Natural killer cell (primary cell): Measurements from ENCODE around the gene IRF3. TPM values are rescaled to one million over a fixed set of nuclear protein-coding genes. Genes with fewer than 3 reads are reported as not detected.

Source experiments
- ATAC-seq, 3 donors: fragments of 150-1000 bp in 2 of 3; fragments of 200-7000 bp in 1 of 3; cut with Tn5 transposase; 1 replicate in 1 of 3; 2 replicates in 2 of 3; pipeline ENCODE4 v1.10.0; 2021; ENCODE audit warnings: mild to moderate bottlenecking in 2 of 3, moderate library complexity in 2 of 3
- DNase-seq, 2 donors: peaks; one replicate each; pipeline versions ENCODE4 v3.0.0 to v3.0.0-alpha.2; 2013 to 2021; ENCODE audit warnings: mixed read lengths in 1 of 2
- H3K27ac ChIP-seq: one replicate; pipeline ENCODE4 v1.5.1; 2013; ENCODE audit warnings: mild to moderate bottlenecking, low read length
- H3K27me3 ChIP-seq: one replicate; pipeline ENCODE4 v1.6.1; 2013; ENCODE audit warnings: low read length; ENCODE audit not compliant: control insufficient read depth, insufficient read depth
- H3K36me3 ChIP-seq: one replicate; pipeline ENCODE4 v1.6.1; 2013; ENCODE audit warnings: low read length; ENCODE audit not compliant: control insufficient read depth, insufficient read depth
- H3K4me1 ChIP-seq: one replicate; pipeline ENCODE4 v1.6.1; 2013; ENCODE audit warnings: low read length; ENCODE audit not compliant: control insufficient read depth, insufficient read depth
- H3K4me3 ChIP-seq: one replicate; pipeline ENCODE4 v1.5.1; 2013; ENCODE audit warnings: low read length
- H3K9me3 ChIP-seq: one replicate; pipeline ENCODE4 v1.6.1; 2013; ENCODE audit warnings: low read length; ENCODE audit not compliant: control insufficient read depth, insufficient read depth
- H3K27ac Mint-ChIP-seq, 2 donors: one replicate each; pipeline ENCODE4 v1.8.0; 2022; ENCODE audit warnings: mild to moderate bottlenecking in 2 of 2, mixed read lengths in 2 of 2, moderate library complexity in 1 of 2
- H3K27me3 Mint-ChIP-seq, 2 donors: one replicate each; pipeline ENCODE4 v1.8.0; 2022; ENCODE audit warnings: low read depth in 2 of 2, mixed read lengths in 2 of 2
- H3K36me3 Mint-ChIP-seq: one replicate; pipeline ENCODE4 v1.8.0; 2022; ENCODE audit warnings: mixed read lengths
- H3K4me1 Mint-ChIP-seq, 2 donors: one replicate each; pipeline ENCODE4 v1.8.0; 2022; ENCODE audit warnings: mixed read lengths in 2 of 2
- H3K4me3 Mint-ChIP-seq: one replicate; pipeline ENCODE4 v1.8.0; 2022; ENCODE audit warnings: mild to moderate bottlenecking, moderate library complexity, mixed read lengths
- H3K9me3 Mint-ChIP-seq, 2 donors: one replicate each; pipeline ENCODE4 v1.8.0; 2022; ENCODE audit warnings: mixed read lengths in 2 of 2
- WGBS: methylation state at CpG from one replicate; pipeline ENCODE4 v1.1.7; 2013; ENCODE audit warnings: missing lambda C conversion rate; ENCODE audit not compliant: insufficient coverage; 5-methylcytosine and 5-hydroxymethylcytosine counted together
- intact Hi-C: fragments of 100-400 bp; cut with micrococcal nuclease; formaldehyde crosslinking; loops from one replicate; pipeline ENCODE4 v1.14.2; 2022
- total RNA-seq, 4 donors: library from RNA; stranded (reverse); fragments of 120-200 nt in 1 of 4; gene quantifications; one replicate each; pipeline versions ENCODE4 v1.2.3 to v1.2.4, GENCODE V29; 2013 to 2022
- TF ChIP-seq, protein P1 (sequence below): fragments of 200-600 bp; IDR thresholded peaks from one replicate; pipeline ENCODE4 v1.8.0; 2022; ENCODE audit warnings: antibody characterized with exemption

Gene IRF3
- total RNA-seq, 3 donors from 2014 or later (not counting 1 experiment from before 2014, with no cell fraction given), result 176 to 184 (median 179) TPM

DNA sequence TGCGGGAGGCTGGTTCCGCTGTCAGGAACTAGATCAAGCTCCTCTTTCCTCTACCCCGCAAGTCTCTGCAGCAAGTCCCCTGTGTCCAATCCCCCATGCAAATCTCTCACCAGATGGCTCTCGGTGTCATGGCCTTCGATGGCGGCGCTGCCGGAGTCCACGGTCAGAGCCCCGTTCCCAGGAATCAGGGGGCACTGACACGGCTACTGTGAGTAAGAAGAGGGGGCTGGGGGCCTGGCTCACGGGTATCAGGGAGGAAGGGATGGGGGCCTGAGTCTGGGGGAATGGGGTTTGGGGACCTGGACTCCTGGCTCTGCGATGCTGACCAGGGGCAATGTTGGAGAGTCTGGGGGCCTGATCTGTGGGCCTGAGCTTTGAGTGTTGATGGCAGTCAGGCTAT is 19.7 kb downstream of the IRF3 start:
- Histone ChIP-seq H3K4me3 (no peak overlapping the region), H3K27me3 (no peaks in the 10 kb centered on the region), H3K4me1 (peaks cover 22% of the 10 kb centered on the region), H3K36me3 (peaks cover 30% of the 10 kb centered on the region), H3K9me3 (no peaks in the 10 kb centered on the region), H3K27ac (no peak overlapping the region)
- peak overlapping the region in 1 of 2 donors; percentile 63 for H3K27ac Mint-ChIP-seq
- DNase-seq, result no peak
- H3K4me1 Mint-ChIP-seq, result peaks cover 30 to 39% of the 10 kb centered on the region in 2 donors
- intact Hi-C loops, result no loop called here
- H3K27me3 Mint-ChIP-seq, result no peaks in the 10 kb centered on the region
- WGBS, result 97% methylated on average over 13 of the region's 13 CpGs
- no peak overlapping the region for H3K4me3 Mint-ChIP-seq
- no peaks in the 10 kb centered on the region for H3K9me3 Mint-ChIP-seq
- TF ChIP-seq, protein P1, sequence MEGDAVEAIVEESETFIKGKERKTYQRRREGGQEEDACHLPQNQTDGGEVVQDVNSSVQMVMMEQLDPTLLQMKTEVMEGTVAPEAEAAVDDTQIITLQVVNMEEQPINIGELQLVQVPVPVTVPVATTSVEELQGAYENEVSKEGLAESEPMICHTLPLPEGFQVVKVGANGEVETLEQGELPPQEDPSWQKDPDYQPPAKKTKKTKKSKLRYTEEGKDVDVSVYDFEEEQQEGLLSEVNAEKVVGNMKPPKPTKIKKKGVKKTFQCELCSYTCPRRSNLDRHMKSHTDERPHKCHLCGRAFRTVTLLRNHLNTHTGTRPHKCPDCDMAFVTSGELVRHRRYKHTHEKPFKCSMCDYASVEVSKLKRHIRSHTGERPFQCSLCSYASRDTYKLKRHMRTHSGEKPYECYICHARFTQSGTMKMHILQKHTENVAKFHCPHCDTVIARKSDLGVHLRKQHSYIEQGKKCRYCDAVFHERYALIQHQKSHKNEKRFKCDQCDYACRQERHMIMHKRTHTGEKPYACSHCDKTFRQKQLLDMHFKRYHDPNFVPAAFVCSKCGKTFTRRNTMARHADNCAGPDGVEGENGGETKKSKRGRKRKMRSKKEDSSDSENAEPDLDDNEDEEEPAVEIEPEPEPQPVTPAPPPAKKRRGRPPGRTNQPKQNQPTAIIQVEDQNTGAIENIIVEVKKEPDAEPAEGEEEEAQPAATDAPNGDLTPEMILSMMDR, result no peak
- H3K36me3 Mint-ChIP-seq, result no peaks in the 10 kb centered on the region
- ATAC-seq, result no peak

DNA sequence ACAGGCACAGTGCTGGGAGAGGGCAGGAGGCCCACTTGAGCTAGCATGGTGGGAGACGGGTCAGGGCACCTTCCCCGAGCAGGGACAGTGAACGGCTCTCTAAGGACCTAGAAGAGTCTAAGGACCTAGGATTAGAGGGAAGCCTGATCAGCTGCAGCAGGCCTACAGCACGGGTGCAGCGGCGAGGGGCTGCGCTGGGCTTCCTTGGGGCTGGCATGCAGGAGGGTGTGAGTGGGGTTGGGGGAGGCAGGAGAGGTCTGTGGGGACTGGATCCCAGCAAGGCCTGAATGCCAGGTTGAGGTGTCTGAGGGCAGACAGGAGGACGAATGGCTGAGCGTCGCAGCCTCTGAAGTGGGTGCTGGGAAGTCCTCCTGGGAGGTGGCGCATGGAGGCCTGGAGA is 20.1 kb downstream of the IRF3 start:
- peaks cover 27% of the 10 kb centered on the region for H3K36me3 ChIP-seq
- no peaks in the 10 kb centered on the region for H3K27me3 ChIP-seq
- no peak overlapping the region for H3K4me3 ChIP-seq
- Mint-ChIP-seq H3K4me1 (peaks cover 34 to 43% of the 10 kb centered on the region in 2 donors), H3K27ac (peak overlapping the region in 1 of 2 donors; percentile 63), H3K9me3 (no peaks in the 10 kb centered on the region), H3K4me3 (no peak overlapping the region), H3K36me3 (no peaks in the 10 kb centered on the region), H3K27me3 (no peaks in the 10 kb centered on the region)
- H3K27ac ChIP-seq, result no peak overlapping the region
- intact Hi-C loops, result no loop called here
- no peaks in the 10 kb centered on the region for H3K9me3 ChIP-seq
- TF ChIP-seq, protein P1, result no peak
- no peak for DNase-seq
- no peak for ATAC-seq
- H3K4me1 ChIP-seq, result peaks cover 26% of the 10 kb centered on the region
- WGBS, result 95% methylated on average over 11 of the region's 11 CpGs

DNA sequence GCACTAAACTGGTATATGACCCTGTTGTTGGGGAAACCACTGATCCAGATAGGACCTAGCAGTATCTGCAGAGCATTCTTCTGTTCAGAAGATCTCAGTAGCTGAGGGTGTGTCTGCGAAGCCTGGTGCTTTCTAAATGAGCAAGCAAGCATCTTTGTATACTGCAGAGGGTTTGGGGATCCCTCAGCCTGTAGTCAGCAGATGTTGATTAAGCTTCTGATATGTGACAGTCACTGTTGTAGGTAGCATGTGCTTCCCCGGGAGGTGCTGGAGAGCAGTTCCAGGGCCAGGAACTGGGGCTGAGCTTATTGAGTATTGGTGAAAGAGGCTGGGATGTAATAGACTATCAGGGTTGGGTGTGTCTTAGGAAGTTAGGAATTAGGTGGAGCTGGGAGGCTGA is 22.2 kb downstream of the IRF3 start:
- no peaks in the 10 kb centered on the region for H3K27me3 Mint-ChIP-seq
- ATAC-seq (no peak), DNase-seq (no peak)
- H3K9me3 ChIP-seq, result no peaks in the 10 kb centered on the region
- peaks cover 42 to 59% of the 10 kb centered on the region in 2 donors for H3K4me1 Mint-ChIP-seq
- peaks cover 13% of the 10 kb centered on the region for H3K36me3 ChIP-seq
- H3K9me3 Mint-ChIP-seq, result no peaks in the 10 kb centered on the region
- intact Hi-C loops, result loop anchor here (5.0 kb wide), 1 partner anchor 1006 kb away; the partner anchor contains the start of gene DBP
- H3K4me1 ChIP-seq, result peaks cover 37% of the 10 kb centered on the region
- no peaks in the 10 kb centered on the region for H3K36me3 Mint-ChIP-seq
- peak overlapping the region; percentile 93 for H3K4me3 Mint-ChIP-seq
- H3K4me3 ChIP-seq, result no peak overlapping the region
- TF ChIP-seq, protein P1, result no peak
- no peak overlapping the region for H3K27ac ChIP-seq
- no peaks in the 10 kb centered on the region for H3K27me3 ChIP-seq
- peak overlapping the region in 1 of 2 donors; percentile 96 for H3K27ac Mint-ChIP-seq
- 74% methylated on average over 2 of the region's 2 CpGs for WGBS

DNA sequence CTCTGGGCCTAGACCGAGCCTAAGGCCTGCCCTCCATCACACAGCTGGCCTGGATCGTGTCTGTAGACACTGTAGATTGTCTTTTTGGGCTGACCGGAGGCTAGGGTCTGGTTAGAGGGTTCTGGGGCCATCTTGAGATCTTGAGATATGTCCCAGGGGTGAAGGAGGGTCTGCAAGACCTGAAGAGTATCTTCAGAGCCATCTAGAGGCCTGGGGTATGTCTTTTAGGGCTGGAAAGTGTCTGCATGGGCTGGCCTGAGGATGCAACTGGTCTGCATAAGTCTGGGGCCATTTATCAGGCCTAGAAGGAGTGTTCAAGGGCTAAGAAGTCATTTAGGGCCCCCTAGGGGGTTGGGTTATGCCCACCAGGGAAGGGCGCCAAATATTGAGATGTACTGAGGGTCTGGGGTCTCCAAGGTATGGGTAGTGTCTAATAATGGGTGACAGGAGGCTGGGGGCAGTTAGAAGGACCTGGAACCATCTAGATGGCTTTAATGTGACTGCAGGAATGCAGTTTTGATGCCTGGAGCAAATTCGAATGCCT is 23.1 kb downstream of the IRF3 start:
- Histone ChIP-seq H3K27me3 (no peaks in the 10 kb centered on the region), H3K27ac (peak overlapping the region; percentile 88), H3K4me1 (peaks cover 44% of the 10 kb centered on the region), H3K9me3 (no peaks in the 10 kb centered on the region), H3K4me3 (peak overlapping the region; percentile 84), H3K36me3 (peaks cover 13% of the 10 kb centered on the region)
- Mint-ChIP-seq H3K36me3 (no peaks in the 10 kb centered on the region), H3K27ac (peak overlapping the region; percentile 96 to 100), H3K27me3 (no peaks in the 10 kb centered on the region), H3K4me3 (peak overlapping the region; percentile 93), H3K4me1 (peaks cover 45 to 67% of the 10 kb centered on the region in 2 donors), H3K9me3 (no peaks in the 10 kb centered on the region)
- no peak for ATAC-seq
- no peak for DNase-seq
- intact Hi-C loops, result loop anchor here (1.0 to 5.0 kb wide), 2 partner anchors 22 to 1005 kb away; partner anchors contain the start of gene DBP
- 19% methylated on average over 5 of the region's 5 CpGs for WGBS
- TF ChIP-seq, protein P1, result no peak
